ENCODE measurements around the gene POLR2L.

DNA sequence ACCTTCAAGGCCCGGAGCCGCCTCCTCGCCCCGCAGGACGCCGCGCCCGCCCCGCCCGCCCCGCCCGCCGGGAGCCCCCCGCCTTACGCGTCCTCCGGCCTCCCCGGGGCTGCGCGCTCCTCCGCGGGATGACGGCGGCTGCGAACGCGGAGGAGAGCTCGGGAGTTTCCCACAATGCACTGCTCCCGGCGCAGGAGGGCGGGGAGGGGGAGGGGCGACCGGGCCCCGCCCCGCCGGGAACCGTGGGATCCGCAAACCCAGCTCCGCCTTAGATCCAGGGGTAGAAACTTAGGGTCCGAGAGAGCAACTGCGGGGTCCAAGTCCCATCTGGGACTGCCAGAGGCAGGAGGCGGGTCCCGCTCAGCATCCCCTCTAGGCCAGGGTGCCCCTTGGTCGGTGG is 52.4 kb downstream of the POLR2L start, which contains the start of gene CEND1:
- TF ChIP-seq ZNF317 (CRISPR knock-in tag; IDR thresholded peaks at IDR 0.05), result no peak
- no peak for TF ChIP-seq PHF20 (CRISPR knock-in tag; IDR thresholded peaks at IDR 0.05)
- no peak for TF ChIP-seq KLF6 (CRISPR knock-in tag; IDR thresholded peaks at IDR 0.05)
